ENCODE results near the gene PIK3CD. TPM values are rescaled to one million over a fixed set of nuclear protein-coding genes. Genes with fewer than 3 reads are reported as not detected.

Gene PIK3CD
- total and polyA plus RNA-seq, 2 donors (not counting 3 experiments of a cell fraction or from before 2014, with no cell fraction given) = 3.5 to 5.2 TPM

DNA sequence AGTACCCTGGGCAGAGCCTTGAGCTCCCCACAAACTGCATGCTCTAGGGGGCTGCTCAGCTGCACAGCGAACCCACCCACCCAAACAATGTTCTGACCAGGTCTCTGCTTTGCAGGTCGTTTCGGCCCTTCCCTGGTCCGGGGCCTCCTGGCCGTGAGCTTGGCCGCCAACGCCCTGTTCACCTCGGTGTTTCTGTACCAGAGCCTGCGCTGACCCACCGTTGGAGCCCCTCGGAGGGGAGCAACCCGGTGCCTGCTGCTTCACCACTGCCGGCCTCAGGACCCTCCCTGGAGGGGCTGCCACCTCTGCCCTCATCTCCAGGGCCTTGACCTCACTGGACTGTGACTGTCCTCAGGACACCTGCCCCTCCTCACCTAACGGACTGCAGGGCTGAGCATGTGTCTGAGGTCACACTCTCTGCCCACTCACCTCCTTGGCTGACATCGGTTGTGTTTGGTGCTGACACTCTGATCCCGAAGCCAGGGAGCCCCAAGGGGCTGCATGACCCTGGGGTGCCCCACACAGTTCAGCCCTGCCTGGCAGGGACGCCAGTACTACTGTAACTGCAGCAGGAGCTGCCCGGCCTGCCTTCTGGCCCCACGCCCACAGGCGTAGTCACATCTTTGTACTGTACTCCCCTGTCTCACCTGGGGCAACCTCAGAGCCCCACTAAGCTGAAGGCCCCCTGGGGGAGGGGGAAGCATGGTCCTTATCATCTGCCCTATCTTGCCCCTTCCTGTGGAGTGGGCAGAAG is 38.5 kb upstream of the PIK3CD start:
- POLR2A ChIA-PET = no interaction called here
- Histone ChIP-seq H3K4me3 (replicated peaks in 1 of 3; ENCODE audit: insufficient read depth in 1 of 3, low read depth in 1 of 3, low read length in 3 of 3) (no peak overlapping the region), H3K4me1 (ENCODE audit: control insufficient read depth, extremely low read depth, insufficient read depth, low read length) (no peaks in the 10 kb centered on the region), H3K27me3 (ENCODE audit: control insufficient read depth in 2 of 2, insufficient read depth in 2 of 2, low read length in 2 of 2) (no peaks in the 10 kb centered on the region), H3K36me3 (ENCODE audit: control insufficient read depth in 2 of 2, extremely low read depth in 1 of 2, insufficient read depth in 2 of 2, low read length in 2 of 2) (peaks cover 0 to 19% of the 10 kb centered on the region in 2 experiments), H3K9me1 (replicated peaks; ENCODE audit: control insufficient read depth, extremely low read depth, insufficient read depth, low read length) (no peaks in the 10 kb centered on the region), H3K9me3 (replicated peaks; ENCODE audit: control insufficient read depth, insufficient read depth, low read length) (no peaks in the 10 kb centered on the region), H3K79me2 (ENCODE audit: control insufficient read depth, insufficient read depth, low read length) (no peaks in the 10 kb centered on the region), H3K4me2 (ENCODE audit: insufficient read depth, low read length) (no peak overlapping the region), H3K9ac (replicated peaks; ENCODE audit: extremely low read depth, insufficient read depth, low read length) (no peak overlapping the region), H2AFZ (ENCODE audit: low read depth, low read length) (no peak overlapping the region), H3K27ac (ENCODE audit: insufficient read depth, low read depth, low read length) (no peak overlapping the region), H4K20me1 (replicated peaks; ENCODE audit: control insufficient read depth, extremely low read depth, insufficient read depth, low read length) (no peaks in the 10 kb centered on the region)
- FAIRE-seq (no peak), DNase-seq (ENCODE audit: low read depth, low spot score) (no peak)
- CTCF ChIA-PET = interaction anchor here (1.6 kb wide), 1 partner anchor 13 kb away, joined by 3 read pairs; no protein-coding TSS in a partner anchor
- intact Hi-C loops (cut with micrococcal nuclease) = no loop called here
- TF ChIP-seq MYC (IDR thresholded peaks at IDR 0.05; ENCODE audit: low read depth, low read length) = no peak
- dilution Hi-C loops (cut with MboI; ENCODE audit: extremely low pct_ligation_motif_present, low sequenced_read_pairs) = no loop called here
- no TSS peak for BruUV-seq (replicated peaks)

DNA sequence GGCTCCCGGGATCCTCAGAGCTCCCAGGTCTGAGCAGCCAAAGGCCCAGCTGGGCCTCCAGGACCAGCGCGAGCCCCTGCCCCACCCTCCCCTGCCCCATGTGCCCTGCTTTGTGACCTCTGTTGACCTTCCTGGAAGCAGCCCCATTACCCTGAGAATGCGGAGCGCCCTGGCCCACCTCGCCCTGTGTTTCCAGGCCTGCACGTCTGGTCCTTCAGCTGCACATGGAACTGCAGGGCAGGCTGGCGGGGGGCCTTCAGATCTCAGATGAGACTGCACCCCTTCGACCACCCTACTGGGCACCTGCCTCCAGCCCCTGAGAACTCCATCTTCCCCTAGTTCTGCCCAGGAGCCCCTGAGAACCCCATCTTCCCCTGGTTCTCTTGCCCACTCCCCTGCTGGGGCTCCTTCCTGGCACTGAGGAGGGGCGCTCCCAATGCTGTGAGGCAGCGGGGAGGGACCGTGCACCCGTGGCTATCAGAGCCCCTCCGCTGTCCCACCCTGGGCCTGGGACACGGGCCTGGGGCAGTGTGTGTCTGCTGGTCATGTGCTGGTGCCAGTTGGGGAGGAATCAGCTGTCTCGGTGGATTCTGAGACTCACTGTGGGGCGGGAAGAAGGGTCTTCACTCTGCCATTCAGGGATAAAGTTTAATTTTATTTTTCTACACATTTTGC is 37.8 kb upstream of the PIK3CD start:
- TF ChIP-seq, protein P1, sequence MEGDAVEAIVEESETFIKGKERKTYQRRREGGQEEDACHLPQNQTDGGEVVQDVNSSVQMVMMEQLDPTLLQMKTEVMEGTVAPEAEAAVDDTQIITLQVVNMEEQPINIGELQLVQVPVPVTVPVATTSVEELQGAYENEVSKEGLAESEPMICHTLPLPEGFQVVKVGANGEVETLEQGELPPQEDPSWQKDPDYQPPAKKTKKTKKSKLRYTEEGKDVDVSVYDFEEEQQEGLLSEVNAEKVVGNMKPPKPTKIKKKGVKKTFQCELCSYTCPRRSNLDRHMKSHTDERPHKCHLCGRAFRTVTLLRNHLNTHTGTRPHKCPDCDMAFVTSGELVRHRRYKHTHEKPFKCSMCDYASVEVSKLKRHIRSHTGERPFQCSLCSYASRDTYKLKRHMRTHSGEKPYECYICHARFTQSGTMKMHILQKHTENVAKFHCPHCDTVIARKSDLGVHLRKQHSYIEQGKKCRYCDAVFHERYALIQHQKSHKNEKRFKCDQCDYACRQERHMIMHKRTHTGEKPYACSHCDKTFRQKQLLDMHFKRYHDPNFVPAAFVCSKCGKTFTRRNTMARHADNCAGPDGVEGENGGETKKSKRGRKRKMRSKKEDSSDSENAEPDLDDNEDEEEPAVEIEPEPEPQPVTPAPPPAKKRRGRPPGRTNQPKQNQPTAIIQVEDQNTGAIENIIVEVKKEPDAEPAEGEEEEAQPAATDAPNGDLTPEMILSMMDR (IDR thresholded peaks at IDR 0.05; ENCODE audit: extremely low read depth in 1 of 2, insufficient read depth in 1 of 2, low read depth in 1 of 2, low read length in 2 of 2) = no peak
- TF ChIP-seq EZH2 (IDR thresholded peaks at IDR 0.05; ENCODE audit: borderline replicate concordance, low read depth, low read length, severe bottlenecking) (no peak), MYC (IDR thresholded peaks at IDR 0.05; ENCODE audit: low read depth, low read length) (no peak), POLR2AphosphoS5 (IDR thresholded peaks at IDR 0.05; ENCODE audit: insufficient read depth, low read depth, low read length) (no peak), FOS (IDR thresholded peaks at IDR 0.05; ENCODE audit: borderline replicate concordance, insufficient read depth, low read length) (no peak), GATA2 (IDR thresholded peaks at IDR 0.05; ENCODE audit: insufficient read depth, insufficient read length, low read depth, low read length) (no peak), POLR2A (IDR thresholded peaks at IDR 0.05; ENCODE audit: low read depth, low read length) (no peak)
- TF ChIP-seq, protein P2, sequence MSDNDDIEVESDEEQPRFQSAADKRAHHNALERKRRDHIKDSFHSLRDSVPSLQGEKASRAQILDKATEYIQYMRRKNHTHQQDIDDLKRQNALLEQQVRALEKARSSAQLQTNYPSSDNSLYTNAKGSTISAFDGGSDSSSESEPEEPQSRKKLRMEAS (IDR thresholded peaks at IDR 0.05; ENCODE audit: insufficient read depth, insufficient read length) = no peak
- H3K79me2 ChIP-seq (ENCODE audit: control insufficient read depth, insufficient read depth, low read length) = no peaks in the 10 kb centered on the region
- H3K4me2 ChIP-seq (ENCODE audit: insufficient read depth, low read length) = no peak overlapping the region
- H3K4me1 ChIP-seq (ENCODE audit: control insufficient read depth, extremely low read depth, insufficient read depth, low read length) = no peaks in the 10 kb centered on the region
- H3K9me1 ChIP-seq (replicated peaks; ENCODE audit: control insufficient read depth, extremely low read depth, insufficient read depth, low read length) = no peaks in the 10 kb centered on the region
- ChIA-PET CTCF (interaction anchor here (1.1 to 3.2 kb wide), 3 partner anchors 10 to 255 kb away, joined by 3 to 12 read pairs (median 4); no protein-coding TSS in a partner anchor), POLR2A (interaction anchor here (1.2 kb wide), 1 partner anchor 10 kb away, joined by 5 read pairs; no protein-coding TSS in a partner anchor)
- no peaks in the 10 kb centered on the region for H4K20me1 ChIP-seq (replicated peaks; ENCODE audit: control insufficient read depth, extremely low read depth, insufficient read depth, low read length)
- H3K9me3 ChIP-seq (replicated peaks; ENCODE audit: control insufficient read depth, insufficient read depth, low read length) = no peaks in the 10 kb centered on the region
- dilution Hi-C loops (cut with MboI; ENCODE audit: extremely low pct_ligation_motif_present, low sequenced_read_pairs) = no loop called here
- intact Hi-C loops (cut with micrococcal nuclease) = no loop called here
- no peak overlapping the region for H2AFZ ChIP-seq (ENCODE audit: low read depth, low read length)
- H3K9ac ChIP-seq (replicated peaks; ENCODE audit: extremely low read depth, insufficient read depth, low read length) = no peak overlapping the region
- no TSS peak for BruUV-seq (replicated peaks)
- H3K36me3 ChIP-seq (ENCODE audit: control insufficient read depth in 2 of 2, extremely low read depth in 1 of 2, insufficient read depth in 2 of 2, low read length in 2 of 2) = peaks cover 0 to 19% of the 10 kb centered on the region in 2 experiments
- no peaks in the 10 kb centered on the region for H3K27me3 ChIP-seq (ENCODE audit: control insufficient read depth in 2 of 2, insufficient read depth in 2 of 2, low read length in 2 of 2)
- DNase-seq (ENCODE audit: low read depth, low spot score) (no peak), FAIRE-seq (no peak)
- H3K27ac ChIP-seq (ENCODE audit: insufficient read depth, low read depth, low read length) = no peak overlapping the region
- no peak overlapping the region for H3K4me3 ChIP-seq (replicated peaks in 1 of 3; ENCODE audit: insufficient read depth in 1 of 3, low read depth in 1 of 3, low read length in 3 of 3)
